ENCODE results near the gene AK8.

- TF ChIP-seq CTCF (IDR thresholded peaks at IDR 0.05; ENCODE audit: poor library complexity) (no peak), EZH2 (IDR thresholded peaks at IDR 0.05; ENCODE audit: borderline replicate concordance) (no peak)
Observed at GRCh38 chr9:132776268-132776667, 101.8 kb downstream of the AK8 start.
